Fibroblast of lung (primary cell): Measurements from ENCODE around the gene SEMA5A.

Source experiments
- CTCF ChIP-seq, 2 donors: IDR thresholded peaks in 1 of 2; conservative IDR thresholded peaks in 1 of 2; 1 replicate in 1 of 2; 2 replicates in 1 of 2; pipeline ENCODE4 v1.5.1; 2011 to 2012; ENCODE audit warnings: low read length in 2 of 2, control low read depth in 1 of 2, inconsistent platforms in 1 of 2, low read depth in 1 of 2, mild to moderate bottlenecking in 1 of 2
- EZH2 ChIP-seq: IDR thresholded peaks from 2 replicates; pipeline ENCODE4 v1.5.1; 2012; ENCODE audit warnings: low read length, control low read depth, mild to moderate bottlenecking; ENCODE audit errors: missing control alignments

GRCh38 chr5:9533096-9533495 lies 12.8 kb downstream of the SEMA5A start:
- TF ChIP-seq CTCF (conservative IDR thresholded peaks at IDR 0.05 in 1 of 2, IDR thresholded peaks at IDR 0.05 in 1 of 2; ENCODE audit: low read depth in 1 of 2, low read length in 2 of 2) (no peak), EZH2 (no peak)
